Activated naive CD8-positive, alpha-beta T cell treated with anti-CD3 and anti-CD28 coated beads, Interleukin-2, amount 50 U/mL, for 24 hours (primary cell): ENCODE data around the gene NUB1.

Experiments
- ATAC-seq: fragments of 150-1000 bp; cut with Tn5 transposase; one replicate; pipeline ENCODE4 v1.10.0; 2021
- DNase-seq: peaks from one replicate; pipeline ENCODE4 v3.0.0; 2021
- H3K27ac Mint-ChIP-seq: one replicate; pipeline ENCODE4 v1.8.0; 2021; ENCODE audit warnings: mild to moderate bottlenecking, mixed read lengths
- H3K27me3 Mint-ChIP-seq: one replicate; pipeline ENCODE4 v1.8.0; 2021; ENCODE audit warnings: mixed read lengths
- H3K36me3 Mint-ChIP-seq: one replicate; pipeline ENCODE4 v1.8.0; 2021; ENCODE audit warnings: low read depth, mixed read lengths
- H3K4me1 Mint-ChIP-seq: one replicate; pipeline ENCODE4 v1.8.0; 2021; ENCODE audit warnings: mixed read lengths
- H3K4me3 Mint-ChIP-seq: one replicate; pipeline ENCODE4 v1.8.0; 2021; ENCODE audit warnings: mild to moderate bottlenecking, moderate library complexity, mixed read lengths
- H3K9me3 Mint-ChIP-seq: one replicate; pipeline ENCODE4 v1.8.0; 2021; ENCODE audit warnings: mixed read lengths

The NUB1 gene

DNA sequence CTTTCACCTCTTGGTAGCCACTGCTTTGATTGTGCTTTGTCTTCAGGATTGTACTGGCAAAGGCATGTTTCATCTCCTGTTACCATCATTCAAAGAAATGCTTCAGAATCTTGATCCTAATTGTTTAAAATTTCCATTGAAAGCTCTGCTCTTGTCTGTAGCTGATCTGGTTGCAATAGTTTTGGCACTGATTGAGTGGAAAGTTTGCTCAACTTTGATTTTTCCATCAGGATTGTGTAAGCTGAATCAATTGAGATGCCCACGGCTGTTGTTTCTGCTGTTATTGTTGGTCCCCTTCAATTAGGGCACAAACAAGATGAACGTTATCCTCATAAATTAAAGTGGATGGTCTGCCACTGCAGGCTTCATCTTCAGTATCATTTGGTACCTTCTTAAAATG is 14.6 kb upstream of the NUB1 start:
- H3K27ac Mint-ChIP-seq, result no peak overlapping the region
- DNase-seq, result no peak
- no peak overlapping the region for H3K4me3 Mint-ChIP-seq
- ATAC-seq, result no peak
- H3K9me3 Mint-ChIP-seq, result no peaks in the 10 kb centered on the region
- H3K36me3 Mint-ChIP-seq, result no peaks in the 10 kb centered on the region
- peaks cover 6% of the 10 kb centered on the region for H3K4me1 Mint-ChIP-seq
- peaks cover 1% of the 10 kb centered on the region for H3K27me3 Mint-ChIP-seq

DNA sequence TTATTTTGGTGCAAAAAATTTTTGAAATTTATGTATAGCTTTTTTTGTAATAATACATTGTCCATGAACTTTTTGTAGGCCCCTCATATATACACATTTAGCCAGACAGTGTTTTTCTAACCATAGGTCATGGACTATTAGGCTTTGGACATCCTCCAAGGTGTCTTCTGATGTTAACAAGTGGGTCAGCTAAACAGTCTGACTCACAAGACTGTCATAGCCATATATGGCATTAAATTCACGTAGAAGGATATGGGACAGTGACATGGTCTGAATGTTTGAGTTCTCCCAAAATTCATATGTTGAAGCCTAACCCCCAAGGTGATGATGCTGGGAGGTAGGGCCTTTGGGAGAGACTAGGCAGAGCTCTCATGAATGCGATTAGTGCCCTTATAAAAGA is 14.0 kb upstream of the NUB1 start:
- no peaks in the 10 kb centered on the region for H3K9me3 Mint-ChIP-seq
- DNase-seq (no peak), ATAC-seq (no peak)
- H3K4me3 Mint-ChIP-seq, result no peak overlapping the region
- H3K27ac Mint-ChIP-seq, result no peak overlapping the region
- peaks cover 1% of the 10 kb centered on the region for H3K27me3 Mint-ChIP-seq
- H3K36me3 Mint-ChIP-seq, result no peaks in the 10 kb centered on the region
- H3K4me1 Mint-ChIP-seq, result peaks cover 2% of the 10 kb centered on the region

DNA sequence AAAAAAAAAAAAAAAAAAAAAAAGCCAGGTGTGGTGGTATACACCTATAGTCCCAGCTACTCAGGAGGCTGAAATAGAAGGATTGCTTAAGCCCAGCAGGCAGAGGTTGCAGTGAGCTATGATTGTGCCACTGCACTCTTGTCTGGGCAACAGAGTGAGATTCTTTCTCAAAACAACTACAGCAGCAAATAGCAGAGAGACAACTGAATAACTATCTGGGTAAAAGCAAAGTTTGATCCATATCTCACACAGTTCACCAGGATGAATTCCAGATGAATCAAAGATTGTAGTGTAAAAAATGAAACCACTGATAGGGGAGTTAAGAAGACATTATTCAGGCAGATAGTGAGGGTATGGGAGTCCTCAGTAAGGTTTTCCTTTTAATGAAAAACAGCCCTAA is 11.4 kb upstream of the NUB1 start:
- Mint-ChIP-seq H3K4me1 (peaks cover 6% of the 10 kb centered on the region), H3K4me3 (no peak overlapping the region)

DNA sequence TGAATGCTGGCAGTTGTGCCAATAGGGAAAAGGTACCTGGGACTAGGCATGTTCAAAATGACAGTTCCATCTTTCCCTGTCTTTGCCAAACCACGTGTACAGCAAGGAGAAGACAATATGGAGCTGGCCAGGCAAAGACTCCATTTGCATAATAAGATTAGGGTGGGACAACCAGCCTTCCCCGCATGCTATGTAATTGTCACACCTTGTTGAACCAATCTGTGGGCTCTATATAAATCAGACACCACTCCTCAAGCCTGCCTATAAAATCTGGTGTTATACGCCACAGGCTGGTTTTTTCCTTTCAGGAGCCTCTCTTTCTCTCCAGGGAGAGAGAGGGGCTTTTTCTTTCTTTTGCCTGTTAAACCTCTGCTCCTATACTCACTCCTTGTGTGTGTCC is 11.0 kb upstream of the NUB1 start:
- no peak for DNase-seq
- Mint-ChIP-seq H3K9me3 (no peaks in the 10 kb centered on the region), H3K4me3 (no peak overlapping the region)

More for the DNA sequence above, 11.4 kb upstream of the NUB1 start:
- no peak overlapping the region for H3K27ac Mint-ChIP-seq
- H3K36me3 Mint-ChIP-seq, result no peaks in the 10 kb centered on the region
- ATAC-seq (no peak), DNase-seq (no peak)
- no peaks in the 10 kb centered on the region for H3K9me3 Mint-ChIP-seq
- peaks cover 1% of the 10 kb centered on the region for H3K27me3 Mint-ChIP-seq

DNA sequence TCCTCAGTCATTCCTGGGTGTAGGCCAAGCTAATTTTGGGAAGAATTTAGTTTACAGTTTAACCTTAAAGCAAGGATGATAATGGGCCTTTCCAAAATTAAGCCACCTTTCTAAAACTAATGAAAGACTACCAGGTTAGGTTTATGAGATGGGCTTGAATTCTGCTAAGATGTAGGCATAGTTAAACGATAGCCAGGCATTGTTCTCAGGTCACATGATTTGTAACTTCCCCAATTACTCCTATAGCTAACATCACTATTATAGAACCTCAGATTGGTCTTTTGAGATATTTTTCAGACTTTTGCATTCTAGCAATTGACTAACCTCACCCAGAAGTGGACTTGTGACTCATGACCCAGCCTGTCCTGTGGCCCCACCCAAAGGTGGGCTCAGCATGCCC is 7.0 kb upstream of the NUB1 start:
- Mint-ChIP-seq H3K4me3 (no peak overlapping the region), H3K36me3 (no peaks in the 10 kb centered on the region), H3K27ac (no peak overlapping the region), H3K9me3 (peaks cover 6% of the 10 kb centered on the region), H3K4me1 (peaks cover 27% of the 10 kb centered on the region), H3K27me3 (peaks cover 1% of the 10 kb centered on the region)
- ATAC-seq, result no peak
- DNase-seq, result no peak

More for the DNA sequence above, 11.0 kb upstream of the NUB1 start:
- Mint-ChIP-seq H3K36me3 (no peaks in the 10 kb centered on the region), H3K4me1 (peaks cover 10% of the 10 kb centered on the region), H3K27ac (no peak overlapping the region), H3K27me3 (peaks cover 1% of the 10 kb centered on the region)
- no peak for ATAC-seq

DNA sequence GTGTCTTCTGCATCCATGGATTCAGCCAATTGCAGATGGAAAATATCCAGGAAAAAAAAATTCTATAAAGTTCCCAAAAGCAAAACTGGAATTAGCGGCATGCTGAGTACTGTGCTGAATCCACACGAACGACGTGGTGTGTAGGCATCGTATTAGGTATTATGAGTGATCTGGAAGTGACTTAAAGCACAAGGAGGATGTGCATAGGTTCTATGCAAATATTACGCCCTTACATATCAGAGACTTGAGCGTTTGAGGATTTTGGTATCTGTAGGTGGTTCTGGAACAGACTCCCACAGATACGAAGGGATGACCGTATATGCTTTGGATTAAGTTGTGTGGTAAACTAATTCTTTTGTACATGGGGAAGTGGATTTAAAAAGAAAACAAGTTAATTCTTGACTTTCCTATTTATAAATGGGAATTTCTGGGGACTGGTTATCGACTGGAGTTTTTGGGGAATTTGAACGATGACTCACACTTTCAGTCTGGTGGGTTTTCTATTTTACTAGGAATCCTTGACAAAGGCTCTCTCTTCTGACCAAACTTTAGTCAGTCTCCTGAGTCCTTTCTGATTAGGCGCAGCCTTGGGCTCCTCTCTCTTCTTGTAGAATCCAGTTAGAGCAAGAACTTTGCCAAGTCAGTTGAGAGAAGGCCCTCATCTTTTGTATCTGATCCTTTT is 5.4 kb upstream of the NUB1 start:
- ATAC-seq (no peak), DNase-seq (no peak)
- H3K27me3 Mint-ChIP-seq, result no peaks in the 10 kb centered on the region
- peaks cover 42% of the 10 kb centered on the region for H3K4me1 Mint-ChIP-seq
- H3K27ac Mint-ChIP-seq, result no peak overlapping the region
- H3K9me3 Mint-ChIP-seq, result peaks cover 6% of the 10 kb centered on the region
- no peak overlapping the region for H3K4me3 Mint-ChIP-seq
- H3K36me3 Mint-ChIP-seq, result peaks cover 2% of the 10 kb centered on the region

DNA sequence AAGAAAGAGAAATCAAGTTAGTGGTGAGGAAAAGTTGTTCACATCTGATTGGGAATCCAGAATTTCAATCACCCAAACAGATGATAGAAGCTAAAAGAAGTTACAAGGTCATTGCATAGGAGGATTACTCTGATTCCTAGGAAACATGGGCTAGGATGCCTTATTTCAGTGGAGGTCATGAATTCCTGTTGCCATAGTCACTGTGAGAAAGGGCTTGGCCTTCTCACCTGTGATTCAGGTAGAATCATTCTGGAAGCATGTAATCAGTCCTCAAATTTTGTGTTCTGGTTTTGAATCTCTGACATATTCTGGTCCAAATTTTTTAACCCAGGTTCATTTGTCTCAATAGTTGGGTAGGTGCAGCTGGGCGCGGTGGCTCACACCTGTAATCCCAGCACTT is 4.3 kb upstream of the NUB1 start:
- Mint-ChIP-seq H3K27me3 (no peaks in the 10 kb centered on the region), H3K27ac (no peak overlapping the region), H3K9me3 (peaks cover 6% of the 10 kb centered on the region), H3K4me1 (peaks cover 43% of the 10 kb centered on the region), H3K36me3 (peaks cover 2% of the 10 kb centered on the region), H3K4me3 (no peak overlapping the region)
- DNase-seq, result no peak
- no peak for ATAC-seq

DNA sequence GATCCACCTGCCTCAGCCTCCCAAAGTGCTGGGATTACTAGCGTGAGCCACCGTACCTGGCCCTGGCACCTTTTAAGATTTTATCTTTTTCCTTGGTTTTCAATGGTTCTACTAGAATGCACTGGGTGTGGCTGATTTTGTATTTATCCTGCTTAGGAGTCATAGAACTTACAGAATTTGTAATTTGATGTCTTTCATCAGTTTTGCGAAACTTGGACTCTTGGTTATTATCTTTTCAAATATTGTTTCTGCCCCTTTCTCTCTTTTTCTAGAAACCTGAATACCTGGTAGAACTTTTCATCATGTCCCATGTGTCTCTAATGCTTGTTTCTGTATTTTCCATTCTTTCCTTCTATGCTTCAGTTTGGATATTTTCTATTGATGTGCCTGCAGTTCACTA is 2.8 kb upstream of the NUB1 start:
- H3K36me3 Mint-ChIP-seq, result peaks cover 8% of the 10 kb centered on the region
- H3K9me3 Mint-ChIP-seq, result peaks cover 6% of the 10 kb centered on the region
- peaks cover 55% of the 10 kb centered on the region for H3K4me1 Mint-ChIP-seq
- H3K27ac Mint-ChIP-seq, result no peak overlapping the region
- DNase-seq (no peak), ATAC-seq (no peak)
- no peak overlapping the region for H3K4me3 Mint-ChIP-seq
- H3K27me3 Mint-ChIP-seq, result no peaks in the 10 kb centered on the region

DNA sequence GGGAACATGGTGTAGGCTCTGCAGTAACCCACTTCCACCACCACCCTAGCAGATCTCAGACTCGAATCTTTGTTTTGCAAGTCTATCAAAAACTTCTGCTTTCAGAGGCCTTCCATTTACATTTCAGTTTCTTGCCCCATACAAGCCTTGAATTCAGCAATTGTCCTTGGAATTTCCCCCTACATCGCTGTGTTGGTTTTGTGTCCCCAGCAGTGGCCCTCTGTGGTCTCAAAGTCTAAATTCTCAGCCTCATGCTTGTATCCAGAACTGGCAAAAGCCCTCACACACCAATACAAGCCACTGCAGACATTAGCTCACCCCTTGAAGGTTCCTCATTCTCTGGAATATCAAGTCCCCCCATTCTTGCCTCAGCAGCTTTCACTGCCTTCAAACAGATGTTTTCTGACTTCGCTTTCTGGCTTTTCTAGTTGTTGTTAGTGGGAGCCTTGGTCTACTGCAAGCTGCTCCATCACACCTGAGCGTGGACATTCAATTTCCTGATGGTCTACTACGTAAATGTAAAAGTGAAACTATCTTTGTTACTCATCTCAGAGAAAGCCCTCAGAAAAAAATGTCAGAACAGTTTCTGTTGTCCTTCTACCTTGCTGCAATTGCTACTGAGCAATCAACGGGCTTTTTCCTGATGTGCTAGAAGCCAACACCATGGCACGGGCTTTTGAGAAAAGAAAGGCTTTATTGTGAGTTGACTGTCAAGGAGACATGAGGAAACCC is 1.8 kb upstream of the NUB1 start:
- H3K4me1 Mint-ChIP-seq, result peaks cover 53% of the 10 kb centered on the region
- peak; percentile 42 for ATAC-seq

DNA sequence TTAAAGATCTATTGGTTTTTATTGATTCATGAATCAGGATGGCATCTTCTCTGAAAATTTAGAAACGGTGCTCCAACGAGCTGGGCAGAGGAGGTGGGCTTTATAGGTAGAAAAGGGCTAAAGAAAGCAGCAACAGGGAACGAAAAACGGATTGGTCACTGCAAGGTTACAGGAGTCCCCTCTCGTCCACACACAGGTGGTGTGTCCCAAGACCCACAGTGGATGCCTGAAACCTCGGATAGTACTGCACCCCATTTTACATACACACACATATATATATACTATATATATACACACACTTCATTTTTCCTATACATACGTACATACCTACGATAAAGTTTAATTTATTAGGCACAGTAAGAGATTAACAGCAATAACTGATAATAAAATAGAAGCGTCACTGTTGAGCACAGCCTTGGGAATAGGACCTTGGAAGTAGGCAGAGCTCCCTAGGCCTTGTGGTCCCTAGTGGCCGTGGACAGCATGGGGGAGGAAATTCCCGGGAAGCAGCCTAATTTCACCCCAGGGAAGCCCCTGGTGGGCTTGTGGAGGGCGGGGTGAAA is 737 bp upstream of the NUB1 start:
- DNase-seq, result no peak
- no peaks in the 10 kb centered on the region for H3K27me3 Mint-ChIP-seq
- H3K36me3 Mint-ChIP-seq, result peaks cover 12% of the 10 kb centered on the region
- H3K4me1 Mint-ChIP-seq, result peaks cover 53% of the 10 kb centered on the region
- ATAC-seq, result no peak
- H3K9me3 Mint-ChIP-seq, result peaks cover 6% of the 10 kb centered on the region
- peak overlapping the region; percentile 14 for H3K4me3 Mint-ChIP-seq
- peak overlapping the region; percentile 59 for H3K27ac Mint-ChIP-seq

More for the DNA sequence above, 1.8 kb upstream of the NUB1 start:
- H3K27me3 Mint-ChIP-seq, result no peaks in the 10 kb centered on the region
- peak overlapping the region; percentile 16 for H3K4me3 Mint-ChIP-seq
- peaks cover 6% of the 10 kb centered on the region for H3K9me3 Mint-ChIP-seq
- peak overlapping the region; percentile 59 for H3K27ac Mint-ChIP-seq
- no peak for DNase-seq
- peaks cover 8% of the 10 kb centered on the region for H3K36me3 Mint-ChIP-seq

DNA sequence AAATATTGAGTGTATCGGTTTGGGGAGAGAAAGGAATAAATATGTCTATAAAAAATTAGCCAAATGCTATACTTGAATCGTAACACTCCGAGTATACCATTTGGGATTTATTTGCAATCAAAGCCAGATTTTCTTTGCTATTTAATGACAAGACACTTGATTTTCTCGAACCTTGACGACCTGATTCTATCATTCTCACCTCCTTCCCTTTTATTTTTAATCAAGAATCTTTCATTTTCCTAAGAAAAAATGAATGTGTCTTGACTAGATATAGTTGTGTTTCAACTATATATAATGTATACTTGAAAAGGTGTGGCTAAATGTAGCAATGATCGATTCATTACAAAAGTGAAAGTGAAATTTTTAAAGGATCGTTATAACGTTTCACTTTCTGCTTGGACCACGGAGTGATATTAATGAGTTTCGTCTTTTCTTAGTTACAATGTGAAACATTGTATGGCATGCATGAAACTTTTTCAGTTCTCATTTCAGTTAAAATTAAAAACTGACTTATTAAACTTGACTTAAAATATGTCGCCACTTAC is 562 bp downstream of the NUB1 start:
- DNase-seq, result no peak
- no peaks in the 10 kb centered on the region for H3K27me3 Mint-ChIP-seq
- peak overlapping the region; percentile 86 for H3K4me3 Mint-ChIP-seq
- peaks cover 23% of the 10 kb centered on the region for H3K36me3 Mint-ChIP-seq
- H3K27ac Mint-ChIP-seq, result peak overlapping the region; percentile 85
- ATAC-seq, result peak; percentile 55
- H3K9me3 Mint-ChIP-seq, result peaks cover 6% of the 10 kb centered on the region
- H3K4me1 Mint-ChIP-seq, result peaks cover 54% of the 10 kb centered on the region

DNA sequence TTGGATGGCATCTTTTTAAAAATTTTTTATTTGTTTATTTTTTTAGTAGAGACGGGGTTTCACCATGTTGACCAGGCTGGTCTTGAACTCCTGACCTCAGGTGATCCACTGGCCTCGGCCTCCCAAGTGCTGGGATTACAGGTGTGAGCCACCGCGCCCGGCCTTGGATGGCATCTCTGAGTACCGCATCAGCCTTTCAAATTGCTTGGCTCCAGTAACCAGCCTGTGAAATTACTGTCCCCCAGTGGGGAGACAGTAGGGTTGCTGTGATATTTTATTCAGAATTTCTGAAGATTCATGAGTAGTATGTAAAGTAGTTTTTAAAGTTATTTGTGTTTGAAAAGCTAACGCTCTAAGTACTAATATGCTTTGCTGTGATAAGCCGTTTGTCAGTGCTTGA is 1.2 kb downstream of the NUB1 start:
- DNase-seq, result no peak
- Mint-ChIP-seq H3K4me1 (peaks cover 57% of the 10 kb centered on the region), H3K27me3 (no peaks in the 10 kb centered on the region), H3K4me3 (peak overlapping the region; percentile 86), H3K36me3 (peaks cover 25% of the 10 kb centered on the region), H3K27ac (peak overlapping the region; percentile 85), H3K9me3 (peaks cover 6% of the 10 kb centered on the region)
- ATAC-seq, result no peak

DNA sequence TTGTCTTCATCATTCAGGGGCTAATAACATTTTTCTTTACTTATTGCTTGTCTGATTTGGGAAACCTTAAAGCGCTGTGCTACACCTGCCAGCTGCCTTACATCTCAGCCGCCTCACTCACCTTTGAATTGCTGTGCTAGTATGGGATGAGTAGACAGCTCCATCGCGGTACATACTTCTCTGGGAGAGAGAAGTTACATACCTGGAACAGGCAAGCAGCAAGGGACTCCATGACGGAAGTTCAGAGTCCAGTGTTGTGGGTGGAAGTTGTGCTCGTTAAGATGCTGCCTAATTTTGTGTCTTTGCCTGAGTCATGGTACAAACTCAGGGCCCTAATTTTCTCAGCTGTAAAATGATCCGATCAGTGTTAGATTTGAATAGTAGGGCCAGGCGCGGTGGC is 1.9 kb downstream of the NUB1 start:
- Mint-ChIP-seq H3K27me3 (no peaks in the 10 kb centered on the region), H3K36me3 (peaks cover 30% of the 10 kb centered on the region), H3K27ac (peak overlapping the region; percentile 27), H3K4me3 (peak overlapping the region; percentile 86), H3K4me1 (peaks cover 61% of the 10 kb centered on the region), H3K9me3 (peaks cover 6% of the 10 kb centered on the region)
- no peak for DNase-seq
- no peak for ATAC-seq

DNA sequence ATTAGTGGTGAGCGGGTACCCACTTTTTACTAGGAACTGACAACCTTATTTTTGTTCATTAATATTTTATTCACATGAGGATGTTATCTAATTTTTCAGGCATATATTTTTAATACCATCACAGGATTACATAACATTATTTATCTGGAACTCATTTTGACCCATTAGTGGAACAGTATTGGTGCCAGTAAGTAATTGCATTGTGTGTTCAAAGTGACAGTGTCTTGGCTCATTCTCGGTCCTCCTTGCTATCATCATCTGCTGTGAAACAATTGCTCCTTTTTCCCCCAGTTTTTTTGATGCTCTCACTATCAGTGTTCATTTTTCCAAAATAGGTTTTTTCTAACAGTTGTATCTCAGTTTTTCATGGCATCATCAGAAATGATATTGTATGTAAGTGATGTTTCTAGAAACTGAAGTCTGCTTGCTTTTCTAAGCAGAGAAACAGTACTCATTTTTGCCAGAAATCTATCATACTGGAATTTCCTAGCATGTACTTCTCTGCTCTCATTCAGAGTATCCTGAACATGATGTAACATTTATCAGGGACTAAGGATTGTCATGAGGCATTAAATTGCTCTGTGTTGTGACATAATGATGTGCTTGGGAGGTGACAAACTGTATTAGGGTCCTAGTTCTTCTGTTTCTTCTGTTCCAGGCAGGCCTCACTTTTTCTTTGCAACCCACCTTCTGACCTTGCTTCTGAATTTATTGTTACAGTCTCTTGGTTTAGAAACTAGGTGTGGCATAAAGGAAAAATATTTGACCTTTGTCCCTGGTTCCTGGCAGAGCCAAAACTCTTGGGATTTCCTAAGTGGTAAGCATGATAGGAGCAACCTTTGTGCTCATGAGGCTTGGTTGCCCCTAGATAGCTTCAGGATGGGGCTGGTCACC is 4.2 kb downstream of the NUB1 start:
- DNase-seq, result no peak
- H3K4me1 Mint-ChIP-seq, result peaks cover 60% of the 10 kb centered on the region
- H3K9me3 Mint-ChIP-seq, result no peaks in the 10 kb centered on the region
- no peaks in the 10 kb centered on the region for H3K27me3 Mint-ChIP-seq
- peak overlapping the region; percentile 75 for H3K27ac Mint-ChIP-seq
- ATAC-seq, result no peak
- H3K36me3 Mint-ChIP-seq, result peaks cover 33% of the 10 kb centered on the region
- H3K4me3 Mint-ChIP-seq, result no peak overlapping the region
